Hematopoietic multipotent progenitor cell treated with erythropoietin and hydrocortisone succinate and interleukin-3 and kit ligand, for 8 days (in vitro differentiated cells): ENCODE data around the gene OR4A15.

Experiments
- DNase-seq: peaks from one replicate; pipeline ENCODE4 v3.0.0-alpha.2; 2015

Gene OR4A15

DNA sequence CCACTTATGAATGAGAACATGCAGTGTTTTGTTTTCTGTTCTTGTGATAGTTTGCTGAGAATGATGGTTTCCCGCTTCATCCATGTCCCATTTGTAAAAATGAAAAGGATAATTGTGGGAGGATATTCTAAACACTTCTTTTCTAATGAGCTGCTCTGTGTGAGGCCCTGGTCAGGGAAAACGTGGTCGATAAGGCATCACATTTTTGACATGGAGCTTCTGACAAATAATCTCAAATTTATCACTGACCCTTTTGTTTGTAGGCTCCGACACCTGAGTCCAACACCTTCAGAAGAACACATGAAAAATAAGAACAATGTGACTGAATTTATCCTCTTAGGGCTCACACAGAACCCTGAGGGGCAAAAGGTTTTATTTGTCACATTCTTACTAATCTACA, at the start of gene OR4A15:
Gene OR4A15, plus strand, starts transcription at position 301 of the 400 bp plus-strand sequence. Its CDS starts 0 bp downstream, at position 301.
- no peak for DNase-seq

DNA sequence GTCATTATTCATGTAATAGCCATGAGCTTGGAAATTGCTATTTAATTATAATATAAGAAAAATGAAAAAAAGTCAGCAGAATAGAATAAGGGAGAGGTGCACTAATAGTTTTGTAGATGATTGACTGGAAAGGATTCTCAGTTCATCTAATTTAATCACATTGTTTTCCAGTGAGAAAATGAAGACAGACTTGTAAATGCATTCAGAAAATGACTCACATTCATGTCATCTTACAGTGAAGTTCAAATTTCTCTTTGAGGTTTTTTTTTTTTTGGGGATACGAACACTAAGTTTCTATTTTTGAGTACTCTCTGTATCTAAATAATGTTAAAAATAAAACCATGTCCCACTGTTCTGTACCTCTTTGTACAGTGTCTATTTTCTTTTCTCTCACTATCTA, 43.3 kb upstream of the OR4A15 start:
- no peak for DNase-seq

DNA sequence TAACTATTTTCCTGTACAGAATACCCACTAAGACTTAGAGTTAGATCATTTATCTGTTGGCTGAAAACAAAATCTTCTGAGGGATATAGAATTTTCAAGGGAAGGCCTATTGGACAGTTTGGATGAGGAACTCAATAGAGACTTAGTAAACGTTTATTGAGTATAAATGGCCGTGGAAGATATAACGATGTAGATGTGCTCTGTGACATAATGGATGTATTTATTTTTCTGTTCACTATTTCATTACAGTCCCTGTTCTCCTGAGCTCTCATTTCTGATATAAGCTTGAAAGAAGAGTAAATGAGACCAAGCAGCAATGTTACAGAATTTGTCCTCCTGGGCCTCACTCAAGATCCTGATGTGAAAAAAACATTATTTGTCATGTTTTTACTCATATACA, 24.9 kb upstream of the OR4A15 start, which contains the start of gene OR4A16:
Gene OR4A16, plus strand, starts transcription at position 301 of the 400 bp plus-strand sequence. Its CDS starts 0 bp downstream, at position 301.
- no peak for DNase-seq

DNA sequence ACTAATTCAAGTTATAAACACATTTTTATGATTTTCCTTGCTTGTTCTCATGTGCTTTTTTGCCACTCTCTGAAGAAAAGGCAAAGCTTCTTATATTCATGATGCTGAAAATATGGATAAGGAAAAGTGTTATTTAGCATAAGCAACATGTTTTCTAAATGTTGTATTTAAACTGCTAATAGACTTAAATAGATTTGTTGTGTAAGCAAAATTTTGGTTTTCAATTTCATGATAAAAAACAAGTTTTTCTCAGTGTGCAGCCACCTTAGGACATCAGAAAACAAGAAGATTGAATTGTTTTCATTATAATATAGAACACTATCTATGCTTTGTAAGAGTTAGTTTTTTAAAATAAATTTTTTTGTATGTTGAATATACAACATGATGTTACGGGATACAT, 22.5 kb upstream of the OR4A15 start:
- DNase-seq, result no peak

DNA sequence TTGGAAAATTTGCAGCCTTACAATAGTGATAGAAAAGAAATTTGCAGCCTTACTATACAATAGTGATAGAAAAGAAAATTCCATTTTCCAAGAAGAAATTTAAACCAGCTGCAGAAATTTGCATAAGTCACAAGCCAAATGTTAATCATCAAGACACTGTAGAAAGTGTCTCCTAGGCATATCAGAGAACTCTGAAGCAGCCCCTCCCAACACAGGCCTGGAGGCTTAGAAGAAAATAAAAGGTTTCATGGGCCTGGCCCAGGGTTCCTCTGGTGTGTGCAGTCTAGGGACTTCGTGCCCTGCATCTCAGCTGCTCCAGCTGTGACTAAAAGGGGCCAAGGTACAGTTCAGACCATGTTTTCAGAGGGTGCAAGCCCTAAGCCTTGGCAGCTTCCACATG, 18.7 kb upstream of the OR4A15 start:
- no peak for DNase-seq

DNA sequence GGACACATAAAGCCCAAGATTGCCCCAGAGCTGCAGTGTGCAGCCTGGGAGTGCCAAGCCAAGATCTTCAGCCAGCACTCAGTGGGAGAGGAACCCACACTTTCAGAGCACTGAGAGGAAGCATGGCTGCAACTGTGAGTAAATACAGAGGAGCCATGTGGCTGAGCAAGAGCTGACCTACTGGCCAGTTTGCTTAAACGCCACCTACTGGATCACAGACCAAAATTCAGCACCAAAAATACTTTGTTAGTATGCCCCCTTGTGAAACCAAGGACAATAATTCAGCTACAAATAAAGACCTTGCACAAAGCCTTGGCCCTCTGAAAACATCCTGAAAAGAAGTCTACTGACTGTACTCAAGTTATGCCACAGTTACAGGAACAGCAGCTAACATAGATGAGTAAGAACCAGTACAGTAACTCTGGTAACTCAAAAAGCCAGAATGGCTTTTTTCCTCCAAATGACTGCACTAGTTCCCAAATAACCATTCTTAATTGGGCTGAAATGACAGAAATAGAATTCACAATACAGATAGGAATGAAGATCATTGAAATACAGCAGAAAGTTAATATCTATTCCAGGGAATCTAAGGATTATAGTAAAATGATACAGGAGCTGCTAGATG, 10.1 kb upstream of the OR4A15 start:
- no peak for DNase-seq

DNA sequence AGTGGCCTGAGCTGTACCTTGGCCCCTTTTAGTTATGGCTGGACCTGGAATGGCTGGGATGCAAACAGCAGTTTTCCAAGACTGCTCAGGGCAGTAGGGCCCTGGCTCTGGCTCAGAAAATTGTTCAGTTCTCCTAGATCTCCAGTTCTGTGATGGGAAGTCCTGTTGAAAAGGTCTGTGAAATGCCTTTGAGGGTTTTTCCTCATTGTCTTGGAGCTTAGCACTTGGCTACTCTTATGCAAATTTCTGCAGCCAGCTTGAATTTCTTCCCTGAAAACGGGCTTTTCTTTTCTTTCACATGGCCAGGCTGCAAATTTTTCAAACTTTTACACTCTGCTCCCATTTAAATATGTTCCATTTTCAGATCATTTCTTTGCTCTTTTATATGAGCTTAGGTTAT, 33.2 kb downstream of the OR4A15 start:
- no peak for DNase-seq
